Mesothelial cell of epicardium (in vitro differentiated cells): Measurements from ENCODE around the gene LATS2. TPM values are rescaled to one million over a fixed set of nuclear protein-coding genes. Genes with fewer than 3 reads are reported as not detected.

Experiments used
- DNase-seq, 2 experiments: peaks; one replicate each; pipeline ENCODE4 v3.0.0; 2021; ENCODE audit warnings: low spot score in 2 of 2; ENCODE audit not compliant: unreplicated experiment in 2 of 2
- H3K27ac Mint-ChIP-seq: 2 replicates; pipeline ENCODE4 v1.8.0; 2021; ENCODE audit warnings: mixed read lengths
- H3K27me3 Mint-ChIP-seq: 2 replicates; pipeline ENCODE4 v1.8.0; 2021; ENCODE audit warnings: low read depth, mixed read lengths
- H3K36me3 Mint-ChIP-seq: 2 replicates; pipeline ENCODE4 v1.8.0; 2021; ENCODE audit warnings: mixed read lengths
- H3K4me1 Mint-ChIP-seq: 2 replicates; pipeline ENCODE4 v1.8.0; 2021; ENCODE audit warnings: mixed read lengths
- H3K4me3 Mint-ChIP-seq: 2 replicates; pipeline ENCODE4 v1.8.0; 2021; ENCODE audit warnings: mild to moderate bottlenecking, moderate library complexity, mixed read lengths
- H3K9me3 Mint-ChIP-seq: 2 replicates; pipeline ENCODE4 v1.8.0; 2021; ENCODE audit warnings: mixed read lengths
- CTCF ChIP-seq: fragments of 200-600 bp; sonication (generic); IDR thresholded peaks from one replicate; pipeline ENCODE4 v1.5.0; 2021; ENCODE audit warnings: antibody characterized with exemption; ENCODE audit not compliant: unreplicated experiment
- total RNA-seq: library from RNA; stranded (reverse); gene quantifications from 3 replicates; pipeline ENCODE4 v1.2.1, GENCODE V29; 2021

LATS2 gene
- total RNA-seq, 1 donor from 2014 or later = 30.2 TPM

- no peaks in the 10 kb centered on the region for H3K27me3 Mint-ChIP-seq
- peaks cover 34% of the 10 kb centered on the region for H3K4me1 Mint-ChIP-seq
- peak overlapping the region; percentile 18 for H3K4me3 Mint-ChIP-seq
- H3K27ac Mint-ChIP-seq = no peak overlapping the region
- no peak for DNase-seq
- H3K9me3 Mint-ChIP-seq = no peaks in the 10 kb centered on the region
- no peak for TF ChIP-seq CTCF
- no peaks in the 10 kb centered on the region for H3K36me3 Mint-ChIP-seq
Observed at GRCh38 chr13:21077788-21078353, 16.5 kb upstream of the LATS2 start.

GRCh38 chr13:21077076-21077787 lies 15.8 kb upstream of the LATS2 start:
- no peak for DNase-seq
- peaks cover 34% of the 10 kb centered on the region for H3K4me1 Mint-ChIP-seq
- H3K27me3 Mint-ChIP-seq = no peaks in the 10 kb centered on the region
- peak overlapping the region; percentile 18 for H3K4me3 Mint-ChIP-seq
- no peak for TF ChIP-seq CTCF
- H3K36me3 Mint-ChIP-seq = no peaks in the 10 kb centered on the region
- H3K9me3 Mint-ChIP-seq = no peaks in the 10 kb centered on the region
- no peak overlapping the region for H3K27ac Mint-ChIP-seq

GRCh38 chr13:21076253-21076652 lies 14.9 kb upstream of the LATS2 start:
- Mint-ChIP-seq H3K4me1 (peaks cover 42% of the 10 kb centered on the region), H3K27ac (no peak overlapping the region), H3K36me3 (no peaks in the 10 kb centered on the region), H3K9me3 (no peaks in the 10 kb centered on the region), H3K27me3 (no peaks in the 10 kb centered on the region), H3K4me3 (peak overlapping the region; percentile 48)
- no peak for DNase-seq
- no peak for TF ChIP-seq CTCF

GRCh38 chr13:21075379-21076249 lies 14.2 kb upstream of the LATS2 start:
- Mint-ChIP-seq H3K9me3 (no peaks in the 10 kb centered on the region), H3K27ac (peak overlapping the region; percentile 93), H3K27me3 (no peaks in the 10 kb centered on the region), H3K4me1 (peaks cover 47% of the 10 kb centered on the region), H3K4me3 (peak overlapping the region; percentile 76), H3K36me3 (no peaks in the 10 kb centered on the region)
- TF ChIP-seq CTCF = no peak
- DNase-seq = peak in 1 of 2 experiments; percentile 66

GRCh38 chr13:21075011-21075378 lies 13.6 kb upstream of the LATS2 start:
- DNase-seq = no peak
- H3K4me1 Mint-ChIP-seq = peaks cover 41% of the 10 kb centered on the region
- H3K27me3 Mint-ChIP-seq = no peaks in the 10 kb centered on the region
- TF ChIP-seq CTCF = no peak
- peak overlapping the region; percentile 93 for H3K27ac Mint-ChIP-seq
- no peaks in the 10 kb centered on the region for H3K9me3 Mint-ChIP-seq
- H3K4me3 Mint-ChIP-seq = peak overlapping the region; percentile 76
- no peaks in the 10 kb centered on the region for H3K36me3 Mint-ChIP-seq
